Uterus (tissue), 4 donors: ENCODE measurements around the gene KBTBD3. TPM values are rescaled to one million over a fixed set of nuclear protein-coding genes. Genes with fewer than 3 reads are reported as not detected.
A peak's percentile ranks its signal among the peaks of the same experiment; 100 is the strongest.

ENCODE experiments used
- DNase-seq, 2 donors: peaks; one replicate each; pipeline ENCODE4 v3.0.0-alpha.2; 2019 to 2020
- H3K27ac ChIP-seq, 2 donors: fragments of 200-600 bp; sonication (generic); 1 replicate in 1 of 2; 2 replicates in 1 of 2; pipeline ENCODE4 v1.5.1; 2016 to 2018
- H3K27me3 ChIP-seq, 2 donors: fragments of 200-600 bp; sonication (generic); one replicate each; pipeline ENCODE4 v1.5.1; 2018 to 2019; ENCODE audit warnings: control low read depth in 1 of 2
- H3K36me3 ChIP-seq, 2 donors: fragments of 200-600 bp; sonication (generic); one replicate each; pipeline ENCODE4 v1.5.1; 2019; ENCODE audit warnings: control low read depth in 1 of 2
- H3K4me1 ChIP-seq, 2 donors: fragments of 200-600 bp; sonication (generic); one replicate each; pipeline ENCODE4 v1.5.1; 2018 to 2019; ENCODE audit warnings: control low read depth in 1 of 2
- H3K4me3 ChIP-seq, 2 donors: fragments of 200-600 bp; sonication (generic); 1 replicate in 1 of 2; 2 replicates in 1 of 2; pipeline ENCODE4 v1.5.1; 2018 to 2019; ENCODE audit warnings: mild to moderate bottlenecking in 1 of 2
- H3K9me3 ChIP-seq, 2 donors: fragments of 200-600 bp; sonication (generic); one replicate each; pipeline ENCODE4 v1.5.1; 2019; ENCODE audit warnings: control low read depth in 1 of 2
- CTCF ChIP-seq, 4 experiments: fragments of 200-600 bp in 2 of 4; fragments of 450-650 bp in 2 of 4; sonication (generic) in 2 of 4; IDR thresholded peaks; one replicate each; pipeline ENCODE4 v1.5.1; 2016 to 2019; ENCODE audit warnings: antibody characterized with exemption in 4 of 4, mild to moderate bottlenecking in 2 of 4, moderate library complexity in 1 of 4
- POLR2A ChIP-seq, 2 donors: fragments of 450-650 bp; IDR thresholded peaks; one replicate each; pipeline ENCODE4 v1.6.1; 2016; ENCODE audit warnings: antibody characterized with exemption in 2 of 2, mild to moderate bottlenecking in 1 of 2, moderate library complexity in 1 of 2
- intact Hi-C: fragments of 100-400 bp; cut with DNase I; formaldehyde crosslinking; loops from one replicate; pipeline ENCODE4 v1.15.1; 2023; ENCODE audit warnings: low total_unique reads
- total RNA-seq, 4 donors: library from RNA; depleted of rRNA in 3 of 4; stranded (reverse); fragments of >200 nt in 3 of 4; gene quantifications; one replicate each; pipeline versions ENCODE4 v1.1.0 to v1.2.4, GENCODE V29; 2014 to 2023
- donor health status: DM: yes; HTN: yes; CAD: no.

Gene KBTBD3, protein sequence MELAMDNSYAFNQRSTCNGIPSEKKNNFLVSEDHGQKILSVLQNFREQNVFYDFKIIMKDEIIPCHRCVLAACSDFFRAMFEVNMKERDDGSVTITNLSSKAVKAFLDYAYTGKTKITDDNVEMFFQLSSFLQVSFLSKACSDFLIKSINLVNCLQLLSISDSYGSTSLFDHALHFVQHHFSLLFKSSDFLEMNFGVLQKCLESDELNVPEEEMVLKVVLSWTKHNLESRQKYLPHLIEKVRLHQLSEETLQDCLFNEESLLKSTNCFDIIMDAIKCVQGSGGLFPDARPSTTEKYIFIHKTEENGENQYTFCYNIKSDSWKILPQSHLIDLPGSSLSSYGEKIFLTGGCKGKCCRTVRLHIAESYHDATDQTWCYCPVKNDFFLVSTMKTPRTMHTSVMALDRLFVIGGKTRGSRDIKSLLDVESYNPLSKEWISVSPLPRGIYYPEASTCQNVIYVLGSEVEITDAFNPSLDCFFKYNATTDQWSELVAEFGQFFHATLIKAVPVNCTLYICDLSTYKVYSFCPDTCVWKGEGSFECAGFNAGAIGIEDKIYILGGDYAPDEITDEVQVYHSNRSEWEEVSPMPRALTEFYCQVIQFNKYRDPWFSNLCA
- 10 to 100 TPM in 1 of 4 donors, 1 to 10 TPM in 3; 2.6 to 15.0 (median 8.5) TPM for total RNA-seq

- intact Hi-C loops: no loop called here
- Histone ChIP-seq H3K4me3 (peak within 1 kb of the TSS; percentile 74 to 91), H3K9me3 (no peaks in the 10 kb centered on the region), H3K36me3 (no peaks in the 10 kb centered on the region), H3K27me3 (no peaks in the 10 kb centered on the region), H3K27ac (peak within 1 kb of the TSS; percentile 97 to 98), H3K4me1 (peaks cover 9 to 14% of the 10 kb centered on the region in 2 donors)
- DNase-seq: peak; percentile 99
- TF ChIP-seq CTCF (IDR thresholded peaks at IDR 0.05) (peak; percentile 21 to 38 (median 30)), POLR2A (IDR thresholded peaks at IDR 0.05) (peak; percentile 87 to 88)
Observed at GRCh38 chr11:106076919-106077608, at the start of gene KBTBD3. KBTBD3 (minus strand) TSS chr11:106077347; CDS start chr11:106059097, 18,250 bp downstream.

DNA sequence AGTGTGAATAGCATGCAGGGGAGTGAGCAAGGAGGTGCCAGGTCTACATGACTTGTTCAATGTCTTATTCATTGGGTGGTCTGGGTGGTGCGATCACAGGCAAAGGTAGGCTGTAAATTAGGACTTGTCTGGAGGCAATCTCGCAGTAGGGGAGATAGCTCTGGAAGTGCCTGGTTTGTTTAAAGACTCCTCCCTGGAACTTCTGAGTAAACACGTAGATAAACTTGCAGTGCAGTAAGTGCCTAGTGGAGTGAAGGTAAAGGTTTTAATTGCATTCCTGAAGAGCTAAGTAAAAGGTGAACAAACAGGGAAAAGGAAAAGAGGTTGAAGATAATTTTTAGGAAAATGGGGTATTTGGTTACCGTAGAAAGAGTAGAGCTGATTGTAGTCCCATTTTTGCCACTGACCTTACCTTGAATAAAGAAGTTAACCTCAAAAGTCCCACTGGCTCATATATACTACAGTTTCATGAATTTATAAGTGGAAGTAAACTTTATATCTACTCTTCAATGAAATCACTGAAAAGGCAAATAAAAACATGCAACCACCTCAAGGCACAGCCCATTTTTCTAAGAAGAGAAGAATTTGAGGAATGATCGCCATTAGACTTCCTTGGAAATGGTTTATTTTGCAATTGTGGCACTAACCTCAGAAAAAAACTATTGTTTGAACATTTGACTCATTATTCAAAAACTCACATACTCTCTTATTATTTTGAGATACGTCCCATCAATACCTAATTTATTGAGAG, 44.6 kb upstream of the KBTBD3 start:
- Histone ChIP-seq H3K27ac (no peak overlapping the region), H3K4me1 (no peaks in the 10 kb centered on the region), H3K4me3 (no peak overlapping the region), H3K36me3 (no peaks in the 10 kb centered on the region), H3K9me3 (no peaks in the 10 kb centered on the region), H3K27me3 (no peaks in the 10 kb centered on the region)
- no peak for DNase-seq
- intact Hi-C loops: no loop called here
- no peak for TF ChIP-seq CTCF (IDR thresholded peaks at IDR 0.05)
- no peak for TF ChIP-seq POLR2A (IDR thresholded peaks at IDR 0.05)

DNA sequence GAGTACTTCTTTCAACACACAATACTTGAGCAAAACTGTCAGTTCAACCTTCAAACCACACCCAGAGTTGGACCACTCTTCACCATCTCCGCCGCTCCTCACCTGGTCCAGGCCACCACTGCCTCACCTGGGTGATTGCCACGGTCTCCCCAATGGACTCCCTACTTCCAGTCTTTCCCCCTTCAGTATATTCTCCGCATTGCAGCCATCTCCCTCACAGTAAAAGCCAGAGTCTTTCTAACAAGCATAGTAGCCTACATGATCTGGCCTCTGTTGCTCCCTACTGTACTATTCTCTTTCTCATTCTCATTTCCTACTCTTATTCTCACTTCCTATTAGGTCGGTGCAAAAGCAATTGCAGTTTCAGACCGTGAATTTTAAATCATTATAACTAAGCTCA, 28.8 kb upstream of the KBTBD3 start:
- no peak overlapping the region for H3K27ac ChIP-seq
- H3K27me3 ChIP-seq: no peaks in the 10 kb centered on the region
- DNase-seq: no peak
- H3K4me3 ChIP-seq: no peak overlapping the region
- no peak for TF ChIP-seq POLR2A (IDR thresholded peaks at IDR 0.05)
- intact Hi-C loops: no loop called here
- H3K9me3 ChIP-seq: no peaks in the 10 kb centered on the region
- H3K4me1 ChIP-seq: no peaks in the 10 kb centered on the region
- no peaks in the 10 kb centered on the region for H3K36me3 ChIP-seq

- no peaks in the 10 kb centered on the region for H3K9me3 ChIP-seq
- no peaks in the 10 kb centered on the region for H3K4me1 ChIP-seq
- TF ChIP-seq CTCF (IDR thresholded peaks at IDR 0.05): no peak
- intact Hi-C loops: no loop called here
- no peak overlapping the region for H3K27ac ChIP-seq
- H3K27me3 ChIP-seq: no peaks in the 10 kb centered on the region
- DNase-seq: no peak
- H3K4me3 ChIP-seq: no peak overlapping the region
- H3K36me3 ChIP-seq: no peaks in the 10 kb centered on the region
Observed at GRCh38 chr11:106101819-106102218, 24.7 kb upstream of the KBTBD3 start.

GRCh38 chr11:106101370-106101769, 24.2 kb upstream of the KBTBD3 start:
- no peak for DNase-seq
- intact Hi-C loops: no loop called here
- no peaks in the 10 kb centered on the region for H3K36me3 ChIP-seq
- H3K4me3 ChIP-seq: no peak overlapping the region
- H3K27me3 ChIP-seq: no peaks in the 10 kb centered on the region
- H3K9me3 ChIP-seq: no peaks in the 10 kb centered on the region
- TF ChIP-seq POLR2A (IDR thresholded peaks at IDR 0.05) (no peak), CTCF (IDR thresholded peaks at IDR 0.05) (no peak)
- H3K27ac ChIP-seq: no peak overlapping the region
- no peaks in the 10 kb centered on the region for H3K4me1 ChIP-seq
